ENCODE results near the gene CACNA1D.

GRCh38 chr3:53672981-53673380 lies 178.6 kb downstream of the CACNA1D start:
- TF ChIP-seq CTCF (IDR thresholded peaks at IDR 0.05 in 2 of 3, conservative IDR thresholded peaks at IDR 0.05 in 1 of 3; ENCODE audit: borderline replicate concordance in 1 of 3, insufficient read depth in 1 of 3, low read depth in 2 of 3, low read length in 2 of 3) = no peak
- TF ChIP-seq ZBTB33 (IDR thresholded peaks at IDR 0.05; ENCODE audit: extremely low read depth, insufficient replicate concordance, low read length) = no peak
- TF ChIP-seq POLR2A (IDR thresholded peaks at IDR 0.05; ENCODE audit: borderline replicate concordance, extremely low read depth, insufficient read depth, insufficient read length) = no peak
- no peak for TF ChIP-seq ZNF274 (IDR thresholded peaks at IDR 0.05; ENCODE audit: low read depth, low read length)
- TF ChIP-seq JUND (IDR thresholded peaks at IDR 0.05) = no peak
- TF ChIP-seq SIN3A (IDR thresholded peaks at IDR 0.05; ENCODE audit: low read depth) = no peak
- no peak for TF ChIP-seq ZFX (IDR thresholded peaks at IDR 0.05)
- no peak for TF ChIP-seq SP1 (IDR thresholded peaks at IDR 0.05; ENCODE audit: low read depth)
- no peak for TF ChIP-seq TCF7L2 (IDR thresholded peaks at IDR 0.05; ENCODE audit: borderline replicate concordance, extremely low read depth, insufficient read depth, insufficient read length)

Measured in HCT116 (cell line).